Transverse colon (tissue), 4 donors: ENCODE measurements around the gene LRBA. TPM values are rescaled to one million over a fixed set of nuclear protein-coding genes. Genes with fewer than 3 reads are reported as not detected.
A peak's percentile ranks its signal among the peaks of the same experiment; 100 is the strongest.

Source experiments
- DNase-seq: peaks from one replicate; pipeline ENCODE4 v3.0.0-alpha.2; 2019
- H3K27ac ChIP-seq, 4 donors: fragments of 200-600 bp; sonication (generic); 2 replicates each; pipeline ENCODE4 v1.5.1; 2016 to 2018; ENCODE audit warnings: inconsistent platforms in 4 of 4
- H3K27me3 ChIP-seq: fragments of 200-600 bp; sonication (generic); 2 replicates; pipeline ENCODE4 v1.5.1; 2017; ENCODE audit warnings: inconsistent platforms
- H3K36me3 ChIP-seq, 4 donors: fragments of 200-600 bp; sonication (generic); 2 replicates each; pipeline ENCODE4 v1.5.1; 2017 to 2019; ENCODE audit warnings: inconsistent platforms in 4 of 4
- H3K4me1 ChIP-seq, 4 donors: fragments of 200-600 bp; sonication (generic); 2 replicates each; pipeline ENCODE4 v1.5.1; 2017 to 2020; ENCODE audit warnings: inconsistent platforms in 4 of 4
- H3K4me3 ChIP-seq, 4 donors: fragments of 200-600 bp; sonication (generic); 1 replicate in 1 of 4; 2 replicates in 3 of 4; pipeline versions ENCODE4 v1.5.1 to v1.6.1; 2017 to 2019; ENCODE audit warnings: inconsistent platforms in 4 of 4
- H3K9me3 ChIP-seq, 2 donors: fragments of 200-600 bp; sonication (generic); 2 replicates each; pipeline ENCODE4 v1.5.1; 2017 to 2019; ENCODE audit warnings: inconsistent platforms in 2 of 2
- CTCF ChIP-seq, 5 experiments: fragments of 200-600 bp in 3 of 5; fragments of 450-650 bp in 2 of 5; sonication (generic) in 3 of 5; IDR thresholded peaks; 1 replicate in 2 of 5; 2 replicates in 3 of 5; pipeline ENCODE4 v1.5.1; 2016 to 2017; ENCODE audit warnings: antibody characterized with exemption in 5 of 5, inconsistent platforms in 3 of 5, mild to moderate bottlenecking in 2 of 5, moderate library complexity in 1 of 5
- EP300 ChIP-seq: sonication (generic); formaldehyde crosslinking; IDR thresholded peaks from one replicate; pipeline ENCODE4 v1.6.1; 2017; ENCODE audit warnings: antibody characterized with exemption, low read depth
- POLR2A ChIP-seq: fragments of 450-650 bp; IDR thresholded peaks from one replicate; pipeline ENCODE4 v1.6.1; 2016; ENCODE audit warnings: antibody characterized with exemption, mild to moderate bottlenecking, moderate library complexity
- POLR2AphosphoS5 ChIP-seq, 3 donors: sonication (generic); formaldehyde crosslinking; IDR thresholded peaks; one replicate each; pipeline ENCODE4 v1.6.1; 2016; ENCODE audit warnings: antibody characterized with exemption in 3 of 3
- WGBS, 2 donors: methylation state at CpG; one replicate each; pipeline ENCODE4 v1.1.5; 2018; ENCODE audit warnings: low coverage in 1 of 2; 5-methylcytosine and 5-hydroxymethylcytosine counted together
- in situ Hi-C, 4 donors: fragments of 200-750 bp; cut with MboI; loops; one replicate each; pipeline versions ENCODE4 v1.15.0 to v1.15.1; 2017; ENCODE audit warnings: low sequenced_read_pairs in 3 of 4, low pct_ligation_motif_present in 1 of 4, low pct_unique_long_range_greater_than_20kb in 1 of 4
- intact Hi-C: fragments of 100-400 bp; cut with DNase I; formaldehyde crosslinking; loops from one replicate; pipeline ENCODE4 v1.15.1; 2023; ENCODE audit warnings: low total_unique reads
- total RNA-seq, 4 donors: library from RNA; depleted of rRNA; stranded (reverse); fragments of >200 nt; gene quantifications; one replicate each; pipeline ENCODE4 v1.1.0, GENCODE V29; 2016

Gene LRBA
- total RNA-seq, 4 donors from 2014 or later, result 82.7 to 125 (median 112) TPM

GRCh38 chr4:150581641-150582051 lies 433.4 kb downstream of the LRBA start:
- Histone ChIP-seq H3K4me3 (peak overlapping the region in 3 of 4 donors; percentile 37 to 52 (median 47)), H3K36me3 (peaks cover 0 to 13% (median 2%) of the 10 kb centered on the region in 4 donors), H3K9me3 (no peaks in the 10 kb centered on the region), H3K27ac (peak overlapping the region; percentile 85 to 91 (median 88)), H3K4me1 (peaks cover 0 to 2% (median 0%) of the 10 kb centered on the region in 4 donors), H3K27me3 (no peaks in the 10 kb centered on the region)
- TF ChIP-seq POLR2AphosphoS5 (IDR thresholded peaks at IDR 0.05) (peak; percentile 77 to 89 (median 83)), CTCF (IDR thresholded peaks at IDR 0.05) (no peak), POLR2A (no peak)
- peak; percentile 64 for DNase-seq
- intact Hi-C loops (loop anchor here (5.0 kb wide), 1 partner anchor 279 kb away; no protein-coding TSS in a partner anchor), in situ Hi-C loops (loop anchor here in 2 of 4 donors (10.0 to 25.0 kb wide), 2 partner anchors 269 to 277 kb away; no protein-coding TSS in a partner anchor)
- WGBS, 2 donors, result 68 to 90% methylated on average over 12 to 13 of the region's 13 CpGs

GRCh38 chr4:150581056-150581605 lies 434.0 kb downstream of the LRBA start:
- DNase-seq, result no peak
- peak overlapping the region; percentile 84 to 91 (median 87) for H3K27ac ChIP-seq
- in situ Hi-C loops (loop anchor here in 2 of 4 donors (10.0 to 25.0 kb wide), 2 partner anchors 269 to 276 kb away; no protein-coding TSS in a partner anchor), intact Hi-C loops (loop anchor here (5.0 kb wide), 1 partner anchor 279 kb away; no protein-coding TSS in a partner anchor)
- no peak for TF ChIP-seq CTCF (IDR thresholded peaks at IDR 0.05)
- no peak for TF ChIP-seq POLR2A
- TF ChIP-seq EP300, result no peak
- TF ChIP-seq POLR2AphosphoS5 (IDR thresholded peaks at IDR 0.05), result no peak
- H3K36me3 ChIP-seq, result peaks cover 0 to 13% (median 2%) of the 10 kb centered on the region in 4 donors
- H3K4me3 ChIP-seq, result peak overlapping the region; percentile 3 to 52 (median 42)
- H3K4me1 ChIP-seq, result peaks cover 0 to 2% (median 0%) of the 10 kb centered on the region in 4 donors
- H3K27me3 ChIP-seq, result no peaks in the 10 kb centered on the region
- 76 to 83% methylated on average over 7 of the region's 7 CpGs for WGBS, 2 donors
- no peaks in the 10 kb centered on the region for H3K9me3 ChIP-seq

GRCh38 chr4:150580306-150580705 lies 434.8 kb downstream of the LRBA start:
- H3K4me3 ChIP-seq, result peak overlapping the region; percentile 37 to 52 (median 44)
- TF ChIP-seq POLR2A (no peak), EP300 (no peak), POLR2AphosphoS5 (IDR thresholded peaks at IDR 0.05) (no peak), CTCF (IDR thresholded peaks at IDR 0.05) (no peak)
- in situ Hi-C loops (loop anchor here in 2 of 4 donors (10.0 to 25.0 kb wide), 2 partner anchors 268 to 276 kb away; no protein-coding TSS in a partner anchor), intact Hi-C loops (loop anchor here (5.0 kb wide), 1 partner anchor 278 kb away; no protein-coding TSS in a partner anchor)
- peaks cover 0 to 2% (median 0%) of the 10 kb centered on the region in 4 donors for H3K4me1 ChIP-seq
- H3K9me3 ChIP-seq, result no peaks in the 10 kb centered on the region
- peaks cover 0 to 13% (median 2%) of the 10 kb centered on the region in 4 donors for H3K36me3 ChIP-seq
- 72 to 73% methylated on average over 7 to 9 of the region's 9 CpGs for WGBS, 2 donors
- peak overlapping the region; percentile 84 to 91 (median 87) for H3K27ac ChIP-seq
- no peak for DNase-seq
- no peaks in the 10 kb centered on the region for H3K27me3 ChIP-seq

- Histone ChIP-seq H3K4me1 (peaks cover 0 to 2% (median 0%) of the 10 kb centered on the region in 4 donors), H3K27me3 (no peaks in the 10 kb centered on the region), H3K4me3 (peak overlapping the region; percentile 37 to 52 (median 44)), H3K9me3 (no peaks in the 10 kb centered on the region), H3K27ac (peak overlapping the region; percentile 84 to 91 (median 87)), H3K36me3 (peaks cover 0 to 13% (median 2%) of the 10 kb centered on the region in 4 donors)
- WGBS, 2 donors, result 73 to 92% methylated on average over 23 to 66 of the region's 66 CpGs
- TF ChIP-seq POLR2A (peak; percentile 18), POLR2AphosphoS5 (IDR thresholded peaks at IDR 0.05) (peak in 2 of 3 donors; percentile 29 to 54), EP300 (no peak), CTCF (IDR thresholded peaks at IDR 0.05) (no peak)
- no peak for DNase-seq
- in situ Hi-C loops, result loop anchor here in 2 of 4 donors (10.0 to 25.0 kb wide), 2 partner anchors 267 to 275 kb away; no protein-coding TSS in a partner anchor
- intact Hi-C loops, result loop anchor here (5.0 kb wide), 1 partner anchor 277 kb away; no protein-coding TSS in a partner anchor
These were observed 435.4 kb downstream of the LRBA start for GRCh38 chr4:150579551-150580234.
